ENCODE data around the gene INSR.
A peak's percentile ranks its signal among the peaks of the same experiment; 100 is the strongest.
"Not testable (repeated sequence)": the region's sequence is repeated elsewhere in the genome, so short reads cannot be mapped to it uniquely, and the experiment has no call there.

The INSR gene

DNA sequence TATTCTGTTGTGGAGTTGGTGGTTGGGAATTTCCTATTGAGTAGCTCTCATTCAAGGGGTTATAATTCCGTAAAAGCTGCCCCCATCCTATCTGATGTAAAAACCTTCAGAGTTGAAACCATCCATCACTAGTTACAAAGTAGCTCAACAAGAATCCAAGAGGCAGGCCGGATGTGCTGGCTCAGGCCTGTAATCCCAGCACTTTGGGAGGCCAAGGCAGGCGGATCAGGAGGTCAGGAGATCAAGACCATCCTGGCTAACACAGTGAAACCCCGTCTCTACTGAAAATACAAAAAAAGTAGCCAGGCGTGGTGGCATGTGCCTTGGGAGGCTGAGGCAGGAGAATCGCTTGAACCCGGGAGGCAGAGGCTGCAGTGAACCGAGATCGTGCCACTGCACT lies 14.1 kb upstream of the INSR start:
- H3K27ac Mint-ChIP-seq; H3K36me3 Mint-ChIP-seq (ENCODE audit: low read depth); H3K4me3 Mint-ChIP-seq; H3K4me1 Mint-ChIP-seq (ENCODE audit: low read depth); DNase-seq; H3K9me3 Mint-ChIP-seq; H3K27me3 Mint-ChIP-seq: not testable (repeated sequence)

DNA sequence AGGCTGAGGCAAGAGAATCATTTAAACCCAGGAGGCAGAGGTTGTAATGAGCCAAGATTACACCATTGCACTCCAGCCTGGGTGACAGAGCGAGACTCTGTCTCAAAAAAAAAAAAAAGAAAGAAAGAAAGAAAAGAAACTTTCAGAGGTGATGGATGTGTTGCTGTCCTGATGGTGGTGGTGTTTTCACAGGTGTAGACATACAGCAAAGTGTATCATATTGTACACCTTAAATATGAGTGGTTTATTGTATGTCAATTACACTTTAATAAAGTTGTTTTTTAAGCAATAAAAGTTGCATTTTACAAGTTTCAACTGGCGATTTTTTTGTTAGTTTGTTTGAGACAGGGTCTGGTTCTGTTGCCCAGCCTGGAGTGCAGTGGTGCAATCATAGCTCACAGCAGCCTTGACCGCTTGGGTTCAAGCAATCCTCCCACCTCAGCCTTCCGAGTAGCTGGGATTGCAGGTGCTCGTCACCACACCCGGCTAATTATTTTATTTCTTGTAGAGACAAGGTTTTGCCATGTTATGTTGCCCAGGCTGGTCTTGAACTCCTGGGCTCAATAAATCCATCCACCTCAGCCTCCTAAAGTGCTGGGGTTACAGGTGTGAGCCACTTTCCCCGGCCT lies 13.5 kb upstream of the INSR start:
- no peak for DNase-seq
- Mint-ChIP-seq H3K4me3 (no peak overlapping the region), H3K27ac (no peak overlapping the region), H3K36me3 (ENCODE audit: low read depth) (no peaks in the 10 kb centered on the region), H3K9me3 (no peaks in the 10 kb centered on the region), H3K27me3 (no peaks in the 10 kb centered on the region), H3K4me1 (ENCODE audit: low read depth) (no peaks in the 10 kb centered on the region)

DNA sequence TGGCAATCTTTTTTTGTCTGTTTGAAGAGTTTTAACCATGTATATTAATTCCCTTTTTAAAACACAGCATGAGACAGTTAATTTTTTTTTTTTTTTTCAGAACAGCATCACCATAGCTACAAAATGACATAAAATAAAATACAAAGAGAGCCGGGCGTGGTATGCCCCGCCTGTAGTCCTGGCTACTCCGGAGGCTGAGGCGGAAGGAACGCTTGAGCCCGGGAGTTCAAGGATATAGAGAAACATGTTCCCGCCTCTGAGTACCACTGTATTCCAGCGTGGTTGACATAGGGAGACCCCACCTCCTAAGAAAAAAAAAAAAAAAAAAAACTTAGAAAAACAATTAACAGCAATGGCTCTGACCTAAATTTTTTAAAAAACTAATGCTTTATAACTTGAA lies 10.0 kb upstream of the INSR start:
- H3K27me3 Mint-ChIP-seq = no peaks in the 10 kb centered on the region
- H3K4me3 Mint-ChIP-seq = no peak overlapping the region
- no peaks in the 10 kb centered on the region for H3K9me3 Mint-ChIP-seq
- no peak overlapping the region for H3K27ac Mint-ChIP-seq
- H3K36me3 Mint-ChIP-seq (ENCODE audit: low read depth) = no peaks in the 10 kb centered on the region
- DNase-seq = no peak
- no peaks in the 10 kb centered on the region for H3K4me1 Mint-ChIP-seq (ENCODE audit: low read depth)

DNA sequence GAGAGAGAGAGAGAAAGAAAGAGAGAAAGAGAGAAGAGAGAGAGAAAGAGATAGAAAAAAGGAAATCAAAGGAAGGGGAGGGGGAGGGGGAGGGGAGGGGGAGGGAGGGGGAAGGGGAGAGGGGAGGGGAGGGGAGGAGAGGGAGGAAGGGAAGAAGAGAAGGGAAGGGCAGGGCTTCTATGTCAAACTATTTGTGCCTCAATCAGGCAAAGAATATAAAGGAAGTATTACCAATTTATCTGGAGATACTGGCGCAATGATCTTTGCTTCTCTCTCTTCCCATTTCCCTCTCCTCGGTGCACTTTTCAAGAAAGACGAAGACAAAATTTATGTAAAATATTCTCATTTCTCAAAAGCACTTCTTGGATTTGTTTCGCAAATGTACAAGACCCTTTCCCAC lies 9.3 kb upstream of the INSR start:
- Mint-ChIP-seq H3K36me3 (ENCODE audit: low read depth) (no peaks in the 10 kb centered on the region), H3K9me3 (no peaks in the 10 kb centered on the region), H3K27ac (no peak overlapping the region), H3K27me3 (peaks cover under 1% of the 10 kb centered on the region), H3K4me3 (no peak overlapping the region), H3K4me1 (ENCODE audit: low read depth) (no peaks in the 10 kb centered on the region)
- no peak for DNase-seq

DNA sequence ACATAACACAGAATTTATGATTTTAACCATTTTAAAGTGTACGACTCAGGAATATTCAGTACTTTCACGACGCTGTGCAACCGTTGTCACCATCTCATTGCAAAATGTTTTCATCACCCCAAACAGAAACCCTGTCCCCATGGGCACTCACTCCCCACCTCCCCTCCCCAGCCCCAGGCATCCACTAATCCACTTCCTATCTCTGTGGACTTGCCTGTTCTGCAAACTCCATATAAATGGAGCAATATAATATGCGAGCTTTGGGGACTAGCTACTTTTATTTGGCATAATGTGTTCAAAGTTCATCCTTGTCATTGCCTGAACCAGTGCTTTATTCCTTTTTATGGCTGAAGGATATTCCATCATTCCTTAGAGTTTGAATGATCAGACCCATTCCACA lies 7.3 kb upstream of the INSR start:
- no peak for DNase-seq
- Mint-ChIP-seq H3K4me1 (ENCODE audit: low read depth) (no peaks in the 10 kb centered on the region), H3K27ac (no peak overlapping the region), H3K36me3 (ENCODE audit: low read depth) (no peaks in the 10 kb centered on the region), H3K4me3 (no peak overlapping the region), H3K9me3 (no peaks in the 10 kb centered on the region), H3K27me3 (peaks cover 13% of the 10 kb centered on the region)

DNA sequence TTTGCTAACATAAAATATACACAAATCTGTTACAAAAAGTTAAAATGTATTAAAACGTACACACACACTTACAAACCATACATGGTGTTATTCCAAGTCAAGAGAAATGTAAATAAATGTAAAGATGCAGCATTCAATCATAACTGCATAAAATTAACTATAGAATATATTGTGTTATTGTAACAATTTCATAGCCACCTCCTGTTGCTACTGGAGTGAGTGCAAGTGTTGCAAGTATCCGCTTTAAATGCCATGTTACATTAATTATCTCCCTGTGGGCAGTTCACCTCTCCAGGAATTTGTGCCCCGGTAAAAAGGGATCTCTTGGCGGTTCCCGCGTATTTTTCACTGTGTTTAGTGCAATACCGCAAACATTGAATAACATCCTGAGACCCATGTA lies 3.5 kb upstream of the INSR start:
- Mint-ChIP-seq H3K9me3 (no peaks in the 10 kb centered on the region), H3K4me3 (no peak overlapping the region), H3K36me3 (ENCODE audit: low read depth) (no peaks in the 10 kb centered on the region), H3K27me3 (peaks cover 39% of the 10 kb centered on the region), H3K4me1 (ENCODE audit: low read depth) (peaks cover 14% of the 10 kb centered on the region), H3K27ac (no peak overlapping the region)
- no peak for DNase-seq

DNA sequence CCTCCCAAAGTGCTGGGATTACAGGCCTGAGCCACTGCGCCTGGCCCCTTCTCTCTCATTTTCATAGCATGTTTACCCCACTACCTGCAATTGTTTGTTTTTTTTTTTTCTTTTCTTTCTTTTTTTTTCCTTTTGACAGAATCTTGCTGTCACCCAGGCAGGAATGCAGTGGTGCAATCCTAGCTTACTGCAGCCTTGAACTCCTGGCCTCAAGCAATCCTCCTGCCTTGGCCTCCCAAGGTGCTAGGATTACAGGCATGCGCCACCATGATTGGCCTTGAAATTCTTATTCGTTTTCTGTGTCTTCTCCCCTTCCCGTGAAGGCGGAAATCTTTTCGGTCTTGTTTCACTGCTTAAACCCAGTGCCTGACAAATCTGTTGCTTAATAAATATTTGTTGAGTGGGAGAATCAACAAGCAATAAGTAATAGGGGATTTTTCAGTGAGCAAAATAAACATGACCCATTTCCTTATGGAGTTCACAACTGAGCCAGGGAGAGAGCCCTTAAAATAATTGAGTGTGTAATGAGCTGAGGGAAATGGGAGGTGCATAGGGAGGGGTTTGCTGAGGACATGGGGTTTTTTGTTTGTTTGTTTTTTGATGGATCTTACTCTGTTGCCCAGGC lies 1.8 kb upstream of the INSR start:
- H3K9me3 Mint-ChIP-seq = no peaks in the 10 kb centered on the region
- H3K4me3 Mint-ChIP-seq = no peak overlapping the region
- H3K27ac Mint-ChIP-seq = no peak overlapping the region
- H3K27me3 Mint-ChIP-seq = peaks cover 48% of the 10 kb centered on the region
- no peak for DNase-seq
- H3K36me3 Mint-ChIP-seq (ENCODE audit: low read depth) = no peaks in the 10 kb centered on the region
- peaks cover 14% of the 10 kb centered on the region for H3K4me1 Mint-ChIP-seq (ENCODE audit: low read depth)

DNA sequence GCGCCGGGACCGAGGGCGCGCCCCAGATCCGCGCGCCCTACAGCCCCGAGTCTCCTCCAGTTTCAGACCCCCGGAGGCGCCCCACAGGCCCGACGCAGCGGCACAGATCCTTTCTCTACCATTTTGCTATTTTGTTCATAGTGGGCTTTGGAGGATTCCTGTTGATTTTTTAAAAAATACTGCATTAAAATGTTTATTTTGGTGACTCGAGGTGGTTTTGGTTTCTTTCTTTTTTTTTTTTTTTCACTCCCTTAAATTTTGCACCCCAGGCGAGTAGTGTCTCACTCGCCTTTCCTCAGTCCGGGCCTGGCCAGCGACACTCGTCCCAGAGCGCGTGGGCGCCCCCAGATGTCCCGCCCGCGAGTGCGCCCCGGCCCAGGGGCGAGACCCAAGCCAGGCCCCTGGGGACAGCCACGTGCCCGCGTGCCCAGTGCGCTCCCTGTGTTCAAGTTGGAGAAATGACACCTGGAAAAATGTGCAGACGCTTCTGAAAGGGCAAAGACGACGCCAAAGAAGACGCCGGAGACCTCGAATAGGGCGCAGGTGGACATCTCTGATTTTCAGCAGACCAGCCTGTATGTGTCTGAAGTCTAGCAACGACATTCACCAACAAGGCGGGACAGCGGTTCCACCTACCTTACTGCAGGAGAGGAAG lies 471 bp upstream of the INSR start:
- Mint-ChIP-seq H3K27me3 (peaks cover 48% of the 10 kb centered on the region), H3K9me3 (no peaks in the 10 kb centered on the region), H3K4me3 (peak overlapping the region; percentile 78), H3K27ac (no peak overlapping the region), H3K36me3 (ENCODE audit: low read depth) (no peaks in the 10 kb centered on the region), H3K4me1 (ENCODE audit: low read depth) (peaks cover 14% of the 10 kb centered on the region)
- peak; percentile 41 for DNase-seq

DNA sequence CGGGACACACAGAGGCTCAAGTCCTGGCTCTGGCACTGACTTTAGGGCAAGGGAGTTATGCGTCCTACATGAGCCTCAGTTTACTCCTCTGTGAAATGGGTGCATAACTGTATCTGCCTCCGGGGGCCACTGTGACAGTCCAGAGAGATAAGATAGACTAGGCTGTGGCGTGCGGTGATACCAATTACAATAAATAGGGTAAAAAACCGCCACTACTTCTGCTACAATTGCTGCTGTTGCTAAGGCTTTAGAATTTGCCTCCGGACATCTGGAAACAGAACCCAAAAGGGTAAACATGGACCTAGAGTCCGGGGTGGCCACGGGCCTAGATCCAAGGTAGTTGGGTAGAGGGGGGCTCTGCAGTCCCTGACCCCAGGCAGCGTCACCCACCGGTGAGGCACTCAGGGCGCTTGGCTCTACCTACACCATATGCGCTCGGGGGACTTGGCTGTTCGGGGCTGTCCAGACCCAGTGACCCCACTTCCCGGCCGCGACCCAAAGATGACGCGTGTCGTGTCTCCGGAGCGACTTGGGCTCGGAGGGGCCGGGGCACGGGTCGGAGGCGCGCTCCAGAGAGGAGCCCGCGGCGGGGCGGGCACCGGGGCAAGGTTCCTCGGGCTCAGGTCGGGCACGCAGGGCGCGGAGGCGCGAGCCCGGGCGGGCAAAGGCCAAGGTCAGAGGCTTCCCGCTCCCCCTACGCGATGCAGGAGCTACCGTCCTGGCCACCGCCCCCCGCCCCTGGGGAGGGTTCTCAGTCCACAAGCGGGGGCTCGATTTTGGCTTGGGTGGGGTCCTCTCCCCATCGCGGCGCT lies 1.1 kb downstream of the INSR start:
- H3K36me3 Mint-ChIP-seq (ENCODE audit: low read depth) = no peaks in the 10 kb centered on the region
- DNase-seq = peak; percentile 37
- H3K9me3 Mint-ChIP-seq = no peaks in the 10 kb centered on the region
- H3K4me1 Mint-ChIP-seq (ENCODE audit: low read depth) = peaks cover 14% of the 10 kb centered on the region
- H3K27me3 Mint-ChIP-seq = peaks cover 44% of the 10 kb centered on the region
- no peak overlapping the region for H3K27ac Mint-ChIP-seq
- H3K4me3 Mint-ChIP-seq = peak overlapping the region; percentile 53

DNA sequence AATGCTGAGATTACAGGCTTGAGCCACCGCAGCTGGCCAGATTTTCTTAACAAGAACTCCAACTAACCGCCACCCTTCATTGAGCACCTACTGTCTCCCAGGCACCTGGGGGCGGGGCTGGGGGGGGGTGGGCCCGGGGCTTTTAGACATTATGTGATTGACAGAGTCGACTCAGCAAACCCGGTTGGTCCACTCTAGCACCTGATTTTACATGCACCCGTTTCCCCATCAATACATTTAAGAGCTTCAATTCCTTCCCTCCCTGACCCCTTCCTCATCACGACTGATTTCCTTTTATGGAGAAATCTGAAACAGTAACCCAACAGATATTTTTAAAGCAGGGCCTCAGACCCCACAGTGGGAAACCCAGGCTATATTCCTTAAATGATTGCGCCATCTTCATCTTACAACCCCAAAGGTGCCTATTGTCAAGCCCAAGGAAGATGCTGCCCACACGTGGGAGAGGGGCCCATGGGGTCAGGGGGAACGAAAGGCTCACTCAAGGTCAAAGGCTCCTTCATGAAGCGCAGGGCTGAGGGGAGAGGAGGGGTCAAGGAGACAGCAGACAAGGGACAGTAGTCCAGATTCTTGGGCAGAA lies 1.8 kb downstream of the INSR start:
- Mint-ChIP-seq H3K27me3 (peaks cover 38% of the 10 kb centered on the region), H3K4me3 (peak overlapping the region; percentile 53), H3K4me1 (ENCODE audit: low read depth) (peaks cover 14% of the 10 kb centered on the region), H3K27ac (no peak overlapping the region), H3K9me3 (no peaks in the 10 kb centered on the region), H3K36me3 (ENCODE audit: low read depth) (no peaks in the 10 kb centered on the region)
- DNase-seq = no peak

DNA sequence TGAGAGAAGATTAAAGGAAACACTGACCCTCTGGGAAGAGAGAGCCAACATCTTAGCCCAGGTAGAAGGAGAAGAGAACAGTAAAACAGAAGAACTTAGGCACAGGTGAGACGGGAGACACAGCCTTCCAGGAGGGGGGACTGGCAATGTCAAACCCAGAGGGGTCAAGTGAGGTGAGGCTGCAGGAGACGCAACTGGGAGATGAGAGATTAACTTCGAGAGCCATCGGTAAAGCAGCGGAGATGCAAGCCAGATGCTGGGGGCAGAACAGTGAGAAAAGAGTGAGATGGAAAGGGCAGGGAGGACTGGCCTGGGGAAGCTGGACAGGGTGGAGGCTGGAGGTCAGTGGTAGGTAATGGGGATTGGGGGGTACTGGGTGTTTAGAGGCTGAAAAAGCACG lies 5.2 kb downstream of the INSR start:
- Mint-ChIP-seq H3K36me3 (ENCODE audit: low read depth) (no peaks in the 10 kb centered on the region), H3K27me3 (peaks cover 15% of the 10 kb centered on the region), H3K4me1 (ENCODE audit: low read depth) (peaks cover 3% of the 10 kb centered on the region), H3K9me3 (no peaks in the 10 kb centered on the region), H3K4me3 (no peak overlapping the region), H3K27ac (no peak overlapping the region)
- DNase-seq = no peak

DNA sequence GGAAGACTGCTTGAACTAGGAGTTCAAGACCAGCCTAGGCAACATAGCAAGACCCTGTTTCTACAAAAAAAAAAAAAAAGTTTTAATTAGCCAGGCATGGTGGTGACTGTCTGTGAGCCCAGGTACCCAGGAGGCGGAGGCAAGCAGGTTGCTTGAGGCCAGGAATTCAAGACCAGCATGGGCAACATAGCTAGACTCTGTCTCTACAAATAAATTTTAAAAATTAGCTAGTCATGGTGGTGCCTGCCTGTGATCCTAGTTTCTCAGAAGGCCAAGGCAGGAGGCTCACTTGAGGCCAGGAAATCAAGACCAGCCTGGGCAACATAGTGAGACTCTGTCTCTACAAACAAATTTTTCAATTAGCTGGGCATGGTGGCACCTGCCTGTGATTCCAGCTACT lies 6.1 kb downstream of the INSR start:
- peaks cover 2% of the 10 kb centered on the region for H3K4me1 Mint-ChIP-seq (ENCODE audit: low read depth)
- H3K9me3 Mint-ChIP-seq = no peaks in the 10 kb centered on the region
- H3K4me3 Mint-ChIP-seq = no peak overlapping the region
- H3K36me3 Mint-ChIP-seq (ENCODE audit: low read depth) = no peaks in the 10 kb centered on the region
- H3K27ac Mint-ChIP-seq = no peak overlapping the region
- no peak for DNase-seq
- H3K27me3 Mint-ChIP-seq = peaks cover 12% of the 10 kb centered on the region

DNA sequence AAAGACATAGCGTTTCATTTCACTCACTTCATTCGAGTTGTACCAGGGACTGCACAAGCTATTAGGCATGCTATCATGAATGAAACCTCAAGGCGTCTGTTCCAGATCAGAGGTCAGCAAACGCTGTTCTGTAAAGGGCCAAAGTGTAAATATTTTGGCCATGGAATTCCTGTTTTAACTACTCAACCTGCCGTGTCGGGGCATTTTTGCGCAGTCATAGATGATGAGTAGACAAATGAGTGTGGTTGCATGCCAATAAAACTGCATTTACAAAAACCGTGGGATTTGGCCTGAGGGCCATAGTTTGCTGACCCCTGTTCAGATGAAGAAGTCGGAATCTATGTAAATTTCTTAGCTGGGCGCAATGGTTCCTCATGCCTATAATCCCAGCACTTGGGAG lies 6.5 kb downstream of the INSR start:
- Mint-ChIP-seq H3K4me3 (no peak overlapping the region), H3K4me1 (ENCODE audit: low read depth) (no peaks in the 10 kb centered on the region), H3K27ac (no peak overlapping the region), H3K27me3 (peaks cover 8% of the 10 kb centered on the region), H3K36me3 (ENCODE audit: low read depth) (no peaks in the 10 kb centered on the region), H3K9me3 (no peaks in the 10 kb centered on the region)
- no peak for DNase-seq

DNA sequence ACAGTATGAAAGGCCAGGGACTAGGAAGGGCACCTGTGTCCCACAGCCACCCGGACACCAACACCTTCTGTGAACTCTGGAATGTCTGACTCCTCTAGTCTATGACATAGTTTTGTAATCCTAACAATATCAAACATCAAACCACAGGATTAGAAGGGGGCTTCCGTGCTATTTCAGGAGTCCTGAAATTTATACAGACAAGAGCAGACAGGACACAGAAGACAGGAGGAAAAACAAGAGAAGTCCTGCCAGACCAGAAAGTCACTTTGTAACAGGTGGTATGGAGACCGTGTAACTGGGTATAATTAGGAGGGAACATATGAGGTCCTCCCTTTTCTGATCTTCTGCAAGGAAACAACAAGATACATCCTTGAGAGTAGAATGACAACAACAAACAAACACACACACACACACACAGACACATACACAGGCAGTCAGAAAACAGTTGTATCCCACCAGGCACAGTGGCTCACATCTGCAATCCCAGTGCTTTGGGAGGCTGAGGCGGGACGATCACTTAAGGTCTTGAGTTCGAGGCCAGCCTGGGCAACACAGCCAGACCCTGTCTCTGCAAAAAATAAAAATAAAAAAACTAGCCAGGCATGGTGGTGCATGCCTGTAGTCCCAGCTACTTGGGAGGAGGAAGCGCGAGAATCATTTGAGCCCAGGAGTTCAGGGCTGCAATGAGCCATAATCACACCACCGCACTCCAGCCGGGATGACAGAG lies 13.1 kb downstream of the INSR start:
- DNase-seq = no peak
- H3K4me3 Mint-ChIP-seq = no peak overlapping the region
- H3K36me3 Mint-ChIP-seq (ENCODE audit: low read depth) = no peaks in the 10 kb centered on the region
- no peak overlapping the region for H3K27ac Mint-ChIP-seq
- H3K4me1 Mint-ChIP-seq (ENCODE audit: low read depth) = no peaks in the 10 kb centered on the region
- H3K9me3 Mint-ChIP-seq = no peaks in the 10 kb centered on the region
- no peaks in the 10 kb centered on the region for H3K27me3 Mint-ChIP-seq

All from activated T-cell treated with anti-CD3 and anti-CD28 coated beads, Interleukin-2, amount 50 U/mL, for 24 hours (primary cell).